Stimulated activated CD4-positive, alpha-beta T cell treated with anti-CD3 and anti-CD28 coated beads, Interleukin-2, amount 100 ng/mL, for 4 hours (primary cell): ENCODE measurements around the gene RIPOR3.
"Not testable (repeated sequence)": the region's sequence is repeated elsewhere in the genome, so short reads cannot be mapped to it uniquely, and the experiment has no call there.

ENCODE experiments used
- DNase-seq: peaks from one replicate; pipeline ENCODE4 v3.0.0-alpha.2; 2020; ENCODE audit warnings: low read depth

RIPOR3 gene

DNA sequence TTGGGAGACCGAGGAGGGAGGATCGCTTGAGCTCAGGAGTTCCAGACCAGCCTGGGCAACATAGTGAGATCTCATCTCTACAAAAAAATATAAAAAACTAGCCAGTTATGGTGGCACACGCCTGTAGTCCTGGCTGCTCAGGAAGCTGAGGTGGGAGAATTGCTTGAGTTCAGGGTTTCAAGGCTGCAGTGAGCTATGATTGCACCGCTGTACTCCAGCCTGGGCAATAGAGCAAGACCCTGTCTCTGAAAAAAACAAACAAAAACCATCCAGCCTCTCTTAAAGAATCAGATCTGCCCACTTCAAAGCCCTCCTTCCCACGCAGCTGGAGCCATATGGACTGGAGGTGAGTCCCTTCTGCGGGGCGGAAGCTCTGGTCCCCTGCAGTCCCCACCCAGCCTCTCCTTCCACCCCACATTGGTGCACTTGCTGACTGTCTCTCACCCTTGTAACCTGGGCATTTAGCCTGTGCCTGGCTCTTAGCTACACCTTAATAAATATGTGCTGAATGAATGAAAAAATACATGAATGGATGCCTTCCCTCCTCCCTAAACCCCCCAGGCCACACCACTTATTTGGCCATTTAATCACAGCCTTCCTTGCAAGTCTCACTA lies 32.9 kb upstream of the RIPOR3 start:
- no peak for DNase-seq

DNA sequence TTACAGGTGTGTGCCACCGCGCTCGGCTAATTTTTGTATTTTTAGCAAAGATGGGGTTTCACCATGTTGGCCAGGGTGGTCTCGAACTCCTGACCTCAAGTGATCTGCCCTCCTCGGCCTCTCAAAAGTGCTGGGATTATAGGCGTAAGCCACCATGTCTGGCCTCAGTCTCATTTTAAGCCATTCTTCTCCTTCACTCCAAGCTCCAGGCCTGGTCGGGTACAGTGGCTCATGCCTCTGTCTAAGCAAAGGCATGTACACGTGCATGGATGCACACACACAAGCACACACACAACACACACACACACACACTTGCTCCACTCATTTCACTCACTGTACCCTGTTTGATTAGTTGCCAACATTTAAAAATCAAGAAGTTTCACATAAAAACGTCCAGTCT lies 32.3 kb upstream of the RIPOR3 start:
- DNase-seq, result no peak

DNA sequence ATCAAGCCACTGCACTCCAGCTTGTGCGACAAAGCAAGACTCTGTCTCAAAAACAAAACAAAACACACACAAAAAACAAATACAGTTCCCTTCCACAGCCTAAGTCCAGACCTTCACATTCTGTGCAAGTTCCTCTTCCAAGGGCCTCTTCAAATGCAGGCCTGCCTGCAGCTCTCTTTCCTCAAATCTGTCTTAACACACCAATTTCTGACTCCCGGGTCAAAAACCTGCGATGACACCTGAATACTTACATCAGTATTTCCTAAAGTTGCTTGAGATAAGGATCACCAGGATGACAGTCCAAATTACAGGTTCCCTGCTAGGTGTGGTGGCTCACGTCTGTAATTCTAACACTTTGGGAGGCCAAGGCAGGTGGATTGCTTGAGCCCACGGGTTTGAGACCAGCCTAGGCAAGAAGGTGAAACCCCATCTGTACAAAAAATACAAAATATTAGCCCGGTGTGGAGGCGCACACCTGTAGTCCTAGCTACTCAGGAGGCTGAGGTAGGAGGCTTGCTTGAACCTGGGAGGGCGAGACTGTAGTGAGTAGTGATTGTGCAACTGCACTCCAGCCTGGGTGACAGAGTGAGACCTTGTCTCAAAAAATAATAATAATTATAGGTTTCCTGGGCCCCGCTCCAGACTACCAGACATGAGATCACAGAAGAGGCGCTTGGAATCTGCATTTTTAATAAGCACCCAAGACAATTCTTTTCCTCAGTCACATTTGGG lies 31.2 kb upstream of the RIPOR3 start:
- no peak for DNase-seq

DNA sequence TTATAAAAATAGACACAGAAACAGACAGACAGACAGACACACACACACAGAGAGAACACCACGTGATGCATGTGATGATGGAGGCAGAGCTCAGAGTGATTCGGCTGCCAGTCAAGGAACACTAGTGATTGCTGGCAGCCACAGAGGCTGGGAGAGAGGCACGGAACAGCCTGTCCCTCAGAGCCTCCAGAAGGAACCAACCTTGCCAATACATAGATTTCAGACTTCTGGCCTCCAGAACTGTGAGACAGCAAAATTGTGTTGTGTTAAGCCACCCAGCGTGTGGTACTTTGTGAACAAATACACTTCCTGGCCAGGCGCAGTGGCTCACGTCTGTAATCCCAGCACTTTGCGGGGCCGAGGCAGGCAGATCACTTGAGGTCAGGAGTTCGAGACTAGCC lies 30.5 kb upstream of the RIPOR3 start:
- DNase-seq, result no peak

DNA sequence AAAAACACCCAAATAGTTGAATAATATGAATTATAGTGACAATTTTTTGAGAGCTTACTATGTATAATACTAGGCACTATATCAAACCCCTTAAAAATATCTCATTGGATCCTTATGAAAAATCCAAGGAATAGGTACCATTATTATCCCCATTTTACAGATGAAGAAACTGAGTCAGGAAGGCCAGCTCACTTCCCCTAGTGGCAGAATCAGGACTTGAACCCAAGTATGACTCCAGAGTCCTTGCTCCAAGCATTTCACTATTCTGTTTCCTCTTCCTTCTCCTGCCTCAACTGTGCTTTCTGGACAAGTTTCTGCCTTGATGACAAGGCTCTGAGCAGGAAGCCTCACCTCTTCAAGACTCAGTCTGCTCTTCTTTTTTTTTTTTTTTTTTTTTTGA lies 29.2 kb upstream of the RIPOR3 start:
- DNase-seq, result no peak

DNA sequence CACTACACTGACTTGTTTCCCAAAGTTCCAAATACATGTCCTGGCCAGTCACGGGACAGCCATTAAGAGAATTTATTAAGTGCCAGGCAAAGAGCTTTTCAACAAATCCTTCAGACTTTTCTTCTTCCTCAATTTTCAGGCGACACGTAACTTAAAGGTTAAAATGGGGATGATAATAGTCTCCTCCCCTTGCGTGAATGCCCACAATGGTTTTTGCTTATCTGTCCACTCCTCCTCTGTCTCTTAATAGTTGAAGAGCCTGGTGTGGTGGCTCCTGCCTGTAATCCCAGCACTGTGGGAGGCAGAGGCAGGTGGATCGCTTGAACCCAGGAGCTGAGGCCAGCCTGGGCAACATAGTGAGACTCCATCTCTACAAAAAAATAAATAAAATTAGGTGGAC lies 28.7 kb upstream of the RIPOR3 start:
- no peak for DNase-seq

DNA sequence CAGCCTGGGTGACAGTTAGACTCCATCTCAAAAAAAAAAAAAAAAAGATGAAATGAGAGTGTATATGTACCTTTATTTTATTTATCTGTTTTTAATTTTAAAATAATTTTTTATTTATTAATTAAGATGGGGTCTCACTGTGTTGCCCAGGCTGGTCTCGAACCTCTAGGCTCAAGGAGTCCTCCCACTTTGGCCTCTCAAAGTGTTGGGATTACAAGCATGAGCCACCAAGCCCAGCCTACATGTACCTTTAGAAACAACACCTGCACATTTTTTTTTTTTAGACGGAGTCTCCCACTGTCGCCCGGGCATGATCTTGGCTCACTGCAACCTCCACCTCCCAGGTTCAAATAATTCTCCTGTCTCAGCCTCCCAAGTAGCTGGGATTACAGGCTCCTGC lies 28.0 kb upstream of the RIPOR3 start:
- DNase-seq, result no peak

DNA sequence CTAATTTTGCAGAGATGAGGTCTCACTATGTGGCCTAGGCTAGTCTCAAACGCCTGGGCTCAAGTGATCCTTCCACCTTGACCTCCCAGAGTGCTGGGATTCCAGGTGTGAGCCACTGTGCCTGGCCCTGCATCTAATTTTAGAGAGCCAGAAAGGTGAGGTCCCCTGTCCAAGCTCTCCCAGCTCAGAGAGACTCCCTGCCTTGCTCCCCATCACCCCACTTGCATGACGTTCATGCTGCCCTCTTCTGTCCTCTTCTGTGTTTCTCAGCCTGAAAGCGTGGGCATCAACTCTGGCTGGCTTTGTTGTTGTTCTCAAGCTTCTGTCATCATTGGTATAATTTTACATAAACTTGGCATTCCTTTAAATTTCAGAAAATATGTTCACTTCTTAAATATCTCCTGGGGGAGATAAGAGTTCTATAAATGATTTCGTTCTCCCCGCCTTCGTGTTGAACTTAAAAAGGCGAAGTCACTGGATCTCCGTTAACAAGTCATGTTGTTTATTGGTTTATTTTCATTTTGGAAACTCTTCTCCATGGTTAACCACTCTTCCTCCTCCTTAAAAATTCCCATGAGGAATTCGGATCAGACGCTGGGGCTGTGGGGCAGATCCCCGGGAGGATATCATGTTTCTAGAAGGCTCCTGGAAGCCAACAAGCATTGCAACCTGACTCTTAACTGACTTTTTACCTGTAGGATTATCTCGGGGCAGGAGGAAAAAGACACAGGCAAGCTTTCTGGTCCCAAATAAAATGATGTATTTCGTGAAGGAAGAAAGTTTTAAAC lies 26.8 kb upstream of the RIPOR3 start:
- DNase-seq, result no peak

DNA sequence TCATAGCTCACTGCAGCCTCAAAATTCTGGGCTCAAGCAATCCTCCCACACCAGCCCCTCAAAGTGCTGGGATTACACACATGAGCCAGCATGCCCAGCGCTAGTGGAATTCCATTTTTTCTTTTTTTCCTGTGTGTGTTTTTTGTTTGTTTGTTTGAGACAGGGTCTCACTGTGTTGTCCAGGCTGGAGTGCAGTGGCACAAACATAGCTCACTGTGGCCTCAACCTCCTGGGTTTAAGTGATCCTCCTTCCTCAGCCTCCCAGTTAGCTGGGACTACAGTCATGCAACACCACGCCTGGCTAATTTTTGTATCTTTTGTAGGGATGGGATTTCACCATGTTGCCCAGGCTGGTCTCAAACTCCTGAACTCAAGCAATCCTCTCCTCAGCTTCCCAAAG lies 26.0 kb upstream of the RIPOR3 start:
- no peak for DNase-seq

DNA sequence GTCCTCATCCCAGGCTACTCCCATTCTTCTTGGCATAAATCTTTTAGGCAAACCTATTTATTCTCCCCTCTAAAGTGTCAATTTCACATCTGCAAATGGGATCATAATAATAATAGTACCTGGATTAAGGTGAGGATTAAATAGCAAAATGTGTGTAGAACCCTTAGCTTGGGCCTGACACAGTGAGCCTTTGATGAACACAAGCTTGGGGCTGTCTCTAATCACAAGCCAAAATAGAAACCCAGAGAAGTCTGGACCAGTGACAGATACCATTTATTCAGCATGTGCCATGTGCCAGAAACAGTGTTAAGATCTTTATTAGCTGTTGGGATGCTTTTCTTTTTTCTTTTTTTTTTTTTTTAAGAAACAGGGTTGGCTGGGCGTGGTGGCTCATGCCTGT lies 25.2 kb upstream of the RIPOR3 start:
- no peak for DNase-seq

DNA sequence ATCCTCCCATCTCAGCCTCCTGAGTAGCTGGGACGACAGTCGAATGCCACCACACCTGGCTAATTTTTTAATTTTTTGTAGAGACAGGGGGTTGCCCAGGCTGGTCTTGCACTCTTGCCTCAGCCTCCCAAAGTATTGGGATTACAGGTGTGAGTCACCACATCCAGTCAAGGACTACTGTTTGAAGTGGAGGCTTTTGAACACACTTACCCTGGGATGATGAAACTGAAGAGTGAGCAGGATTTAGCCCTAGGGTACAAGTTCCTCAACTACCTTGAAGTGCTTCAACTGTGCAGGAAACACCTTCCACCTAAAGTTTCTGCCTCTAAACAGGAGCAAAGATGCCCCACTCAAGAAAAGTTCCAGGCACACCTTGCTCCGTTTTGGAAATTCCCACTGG lies 24.4 kb upstream of the RIPOR3 start:
- DNase-seq, result no peak

DNA sequence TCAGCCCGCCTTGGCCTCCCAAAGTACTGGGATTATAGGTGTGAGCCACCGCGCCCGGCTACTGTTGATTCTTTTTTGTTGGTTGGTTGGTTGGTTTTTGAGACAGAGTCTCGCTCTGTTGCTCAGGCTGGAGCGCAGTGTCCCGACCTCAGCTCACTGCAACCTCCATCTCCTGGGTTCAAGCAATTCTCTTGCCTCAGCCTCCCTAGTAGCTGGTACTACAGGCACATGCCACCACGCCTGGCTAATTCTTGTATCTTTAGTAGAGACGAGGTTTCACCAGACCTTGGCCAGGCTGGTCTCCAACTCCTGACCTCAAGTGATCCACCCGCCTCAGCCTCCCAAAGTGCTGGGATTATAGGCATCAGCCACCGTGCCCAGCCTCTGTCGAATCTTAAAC lies 23.1 kb upstream of the RIPOR3 start:
- not testable (repeated sequence) for DNase-seq

DNA sequence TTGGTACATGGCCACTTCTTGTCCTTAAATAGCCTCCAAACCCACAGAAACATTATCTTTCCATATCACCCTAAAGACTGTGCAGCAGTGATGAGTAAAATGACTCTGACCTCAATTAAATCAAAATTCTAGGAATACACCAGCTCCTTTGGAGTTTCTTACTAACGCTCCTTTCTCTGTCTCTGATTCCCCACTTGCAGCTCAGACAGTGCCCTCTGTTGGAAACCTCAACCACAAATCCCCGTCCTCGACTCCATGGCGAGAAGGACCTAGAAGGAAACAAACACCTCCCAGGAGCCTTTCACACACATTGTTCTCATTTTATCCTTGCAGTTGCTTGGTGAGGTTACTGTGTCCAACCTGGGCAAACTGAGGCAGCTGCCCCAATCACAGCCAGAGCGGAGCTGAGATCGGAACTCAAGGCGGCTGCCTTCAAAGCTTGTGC lies 22.3 kb upstream of the RIPOR3 start:
- no peak for DNase-seq

DNA sequence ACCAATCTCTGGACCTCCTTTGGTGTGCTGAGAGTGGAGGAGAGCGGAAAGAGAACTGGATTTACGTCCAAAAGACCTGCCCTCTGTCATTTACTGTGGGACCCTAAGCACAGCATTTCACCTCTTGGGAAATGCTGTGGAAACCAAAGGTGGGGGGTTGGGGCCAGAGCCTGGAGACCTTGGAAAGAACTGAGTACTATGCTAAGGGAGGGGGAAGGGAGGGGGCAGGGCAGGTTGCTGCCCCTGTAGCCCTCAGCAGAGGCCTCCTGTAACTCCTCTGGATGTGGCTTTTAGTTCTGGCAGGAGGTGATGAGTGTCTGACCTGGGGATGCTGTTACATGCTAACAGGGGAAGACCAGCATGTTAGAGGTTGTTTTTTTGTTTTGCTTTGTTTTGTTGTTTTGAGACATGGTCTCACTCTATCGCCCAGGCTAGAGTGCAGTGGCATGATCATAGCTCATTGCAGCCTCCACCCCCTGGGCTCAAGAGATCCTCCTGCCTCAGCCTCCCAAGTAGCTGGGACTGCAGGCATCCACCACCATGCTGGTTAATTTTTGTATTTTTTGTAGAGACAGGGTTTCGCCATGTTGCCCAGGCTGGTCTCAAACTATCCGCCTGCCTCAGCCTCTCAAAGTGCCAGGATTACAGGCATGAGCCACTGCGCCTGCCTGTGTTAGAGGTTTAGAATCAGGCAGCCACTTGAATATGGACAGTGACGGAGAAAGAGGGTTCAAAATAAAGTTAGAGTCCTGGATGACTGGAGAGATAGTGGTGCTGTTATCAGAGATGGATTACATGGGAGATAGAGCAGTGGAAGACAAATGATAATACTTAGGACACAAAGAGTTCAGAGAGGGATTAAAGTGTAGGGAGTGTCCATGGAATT lies 21.7 kb upstream of the RIPOR3 start:
- DNase-seq, result no peak

DNA sequence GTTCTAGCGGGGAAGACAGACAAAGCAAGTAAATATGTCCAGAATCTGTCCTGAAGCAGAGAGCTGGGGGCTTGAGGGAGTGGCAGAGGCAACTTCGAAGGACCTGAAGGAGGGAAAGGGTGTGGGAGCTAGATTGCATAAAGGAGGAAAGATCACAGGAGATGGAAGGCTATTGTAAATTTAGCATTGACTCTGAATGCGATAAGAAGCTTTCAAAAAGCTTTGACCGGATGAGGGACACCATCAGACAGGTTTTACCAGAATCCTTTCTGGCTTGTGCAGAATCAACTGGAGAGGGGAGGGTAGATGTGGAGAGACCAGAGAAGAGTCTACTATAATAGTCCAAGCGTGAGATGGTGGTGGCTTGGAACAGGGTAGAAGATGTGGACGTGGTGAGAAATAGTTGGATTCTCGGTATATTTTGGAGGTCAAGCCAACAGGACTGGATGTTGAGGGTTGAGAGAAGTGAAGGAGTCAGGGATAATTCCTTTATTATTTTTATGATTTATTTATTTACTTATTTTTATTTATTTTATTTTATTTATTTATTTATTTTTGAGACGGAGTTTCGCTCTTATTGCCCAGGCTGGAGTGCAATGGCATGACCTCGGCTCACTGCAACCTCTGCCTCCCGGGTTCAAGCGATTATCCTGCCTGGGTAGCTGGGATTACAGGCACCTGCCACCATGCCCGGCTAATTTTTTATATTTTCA lies 19.9 kb upstream of the RIPOR3 start:
- DNase-seq, result no peak

DNA sequence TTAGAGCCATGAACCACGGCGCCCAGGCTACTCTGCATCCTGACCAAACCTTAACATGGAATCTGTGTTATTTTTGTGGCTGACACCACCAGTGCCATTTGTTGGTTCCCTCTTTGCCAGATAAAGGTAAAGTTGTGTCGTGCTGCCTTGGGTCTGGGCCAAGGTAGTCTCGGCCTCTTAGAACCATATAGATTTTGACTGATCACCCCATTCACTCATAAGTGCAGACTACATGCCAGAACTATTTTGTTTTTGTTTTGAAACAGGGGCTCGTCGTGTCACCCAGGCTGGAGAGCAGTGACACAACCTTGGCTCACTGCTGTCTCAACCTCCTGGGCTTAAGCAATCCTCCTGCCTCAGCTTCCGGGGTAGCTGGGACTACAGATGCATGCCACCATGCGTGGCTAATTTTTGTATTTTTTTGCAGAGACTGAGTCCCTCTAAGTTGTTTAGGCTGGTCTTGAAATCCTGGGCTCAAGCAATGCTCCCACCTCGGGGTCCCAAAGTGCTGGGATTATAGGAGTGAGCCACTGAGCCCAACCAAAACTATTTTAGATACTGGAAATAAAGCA lies 19.2 kb upstream of the RIPOR3 start:
- DNase-seq, result no peak

DNA sequence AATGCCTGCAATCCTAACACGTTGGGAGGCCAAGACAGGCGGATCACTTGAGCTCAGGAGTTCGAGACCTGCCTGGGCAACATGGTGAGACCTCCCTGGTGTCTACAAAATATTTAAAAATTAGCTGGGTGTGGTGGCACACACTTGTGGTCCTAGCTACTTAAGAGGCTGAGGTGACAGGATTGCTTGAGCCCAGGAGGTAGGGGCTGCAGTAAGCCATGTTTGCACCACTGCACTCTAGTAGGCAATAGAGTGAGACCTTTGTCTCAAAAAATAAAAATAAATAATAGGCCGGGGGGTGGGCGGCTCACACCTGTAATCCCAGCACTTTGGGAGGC lies 18.3 kb upstream of the RIPOR3 start:
- no peak for DNase-seq

DNA sequence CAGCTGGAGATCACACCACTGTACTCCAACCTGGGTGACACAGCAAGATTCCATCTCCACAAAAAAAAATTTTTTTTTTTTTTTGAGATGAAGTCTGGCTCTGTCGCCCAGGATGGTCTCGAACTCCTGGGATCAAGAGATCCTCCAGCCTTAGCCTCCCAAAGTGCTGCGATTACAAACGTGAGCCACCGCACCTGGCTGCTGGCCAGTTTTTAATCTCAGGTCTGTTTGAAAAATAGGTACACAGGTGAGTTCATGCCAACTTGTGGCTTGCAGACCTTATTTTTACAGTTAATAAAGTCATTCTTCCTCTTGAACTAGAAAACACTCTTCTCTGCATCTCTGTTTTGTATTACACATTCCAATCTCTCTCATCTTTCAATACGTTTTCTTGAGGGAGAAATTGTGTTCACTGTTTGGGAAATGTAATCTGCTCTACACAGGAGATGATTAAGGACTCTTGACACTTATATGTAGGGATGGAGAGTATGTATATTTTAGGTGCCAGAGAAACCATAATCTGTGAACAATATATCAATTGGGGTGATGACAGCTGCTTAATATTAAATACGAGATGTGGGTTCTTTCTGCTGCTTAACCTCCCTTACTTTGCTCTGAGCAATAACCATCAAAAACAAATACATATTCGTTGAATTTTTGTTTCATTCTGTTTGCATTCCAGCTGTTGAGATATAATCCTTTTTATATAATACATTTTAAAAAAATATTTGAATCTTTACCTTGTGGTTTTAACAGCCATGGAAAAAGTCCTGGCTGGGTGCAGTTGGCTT lies 17.7 kb upstream of the RIPOR3 start:
- DNase-seq, result no peak

DNA sequence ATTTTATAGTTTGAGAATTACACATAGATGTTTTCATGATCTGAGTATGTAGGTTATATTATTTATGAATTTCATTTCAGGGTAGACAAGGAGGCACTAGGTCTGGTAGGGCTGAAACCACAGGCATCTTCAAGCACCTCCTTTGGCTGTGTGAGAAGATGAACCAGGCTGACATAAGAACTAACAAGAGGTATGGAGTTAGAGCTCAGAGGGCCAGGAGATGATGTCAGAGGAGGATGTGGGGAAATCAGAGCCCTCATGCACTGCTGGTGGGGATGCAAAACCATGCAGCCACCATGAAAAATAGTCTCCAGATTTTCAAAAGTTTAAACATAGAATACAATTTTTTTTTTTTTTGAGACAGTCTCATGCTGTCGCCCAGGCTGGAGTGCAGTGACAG lies 13.6 kb upstream of the RIPOR3 start:
- DNase-seq, result no peak

DNA sequence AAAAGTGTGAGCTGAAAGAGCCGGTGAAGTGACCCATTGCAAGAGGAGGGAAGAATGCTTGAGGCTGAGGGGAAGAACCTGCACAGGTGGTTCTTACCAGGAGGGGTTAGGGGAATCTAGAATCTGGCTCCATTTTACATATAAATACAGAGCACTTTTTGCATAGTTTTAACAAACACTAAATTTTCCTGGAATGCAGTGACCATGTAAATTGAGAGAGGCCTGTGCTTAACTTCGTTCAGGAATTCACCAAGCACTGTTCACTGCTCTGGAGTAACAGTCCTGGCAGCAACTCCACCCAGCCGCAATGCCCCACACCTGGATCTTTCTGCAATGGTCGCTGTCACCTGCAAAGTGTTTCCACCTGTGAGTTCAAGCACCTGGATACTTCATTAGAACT lies 13.2 kb upstream of the RIPOR3 start:
- DNase-seq, result no peak
